WI38 (cell line): Measurements from ENCODE around the gene C13orf46.

Source experiments
- H3K4me3 ChIP-seq: 2 replicates; pipeline ENCODE4 v1.5.1; 2011; ENCODE audit warnings: low read depth, mild to moderate bottlenecking, control low read depth, low read length
- TF ChIP-seq, protein P1 (sequence below): IDR thresholded peaks from 2 replicates; pipeline ENCODE4 v1.5.1; 2012; ENCODE audit warnings: low read depth, mild to moderate bottlenecking, control low read depth, low read length

The C13orf46 gene

DNA sequence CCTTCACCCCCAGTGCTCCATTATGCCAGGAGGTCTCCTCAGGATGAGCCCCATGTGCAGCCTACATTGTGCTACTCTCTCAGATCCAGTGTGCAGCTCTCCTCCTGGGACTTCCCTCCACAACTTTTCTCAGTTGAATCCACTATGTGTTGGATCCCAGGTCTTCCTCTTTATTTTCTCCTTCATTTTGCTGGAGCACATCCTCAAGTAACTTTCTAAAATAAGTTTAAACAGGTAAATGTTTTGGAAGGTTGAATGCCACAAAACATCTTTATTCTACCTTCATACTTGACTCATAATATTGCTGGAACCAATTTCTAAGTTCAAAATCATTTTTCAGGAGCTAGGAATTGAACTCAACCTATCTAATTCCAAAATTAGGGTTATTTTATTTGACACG is 52.1 kb downstream of the C13orf46 start:
- TF ChIP-seq, protein P1, sequence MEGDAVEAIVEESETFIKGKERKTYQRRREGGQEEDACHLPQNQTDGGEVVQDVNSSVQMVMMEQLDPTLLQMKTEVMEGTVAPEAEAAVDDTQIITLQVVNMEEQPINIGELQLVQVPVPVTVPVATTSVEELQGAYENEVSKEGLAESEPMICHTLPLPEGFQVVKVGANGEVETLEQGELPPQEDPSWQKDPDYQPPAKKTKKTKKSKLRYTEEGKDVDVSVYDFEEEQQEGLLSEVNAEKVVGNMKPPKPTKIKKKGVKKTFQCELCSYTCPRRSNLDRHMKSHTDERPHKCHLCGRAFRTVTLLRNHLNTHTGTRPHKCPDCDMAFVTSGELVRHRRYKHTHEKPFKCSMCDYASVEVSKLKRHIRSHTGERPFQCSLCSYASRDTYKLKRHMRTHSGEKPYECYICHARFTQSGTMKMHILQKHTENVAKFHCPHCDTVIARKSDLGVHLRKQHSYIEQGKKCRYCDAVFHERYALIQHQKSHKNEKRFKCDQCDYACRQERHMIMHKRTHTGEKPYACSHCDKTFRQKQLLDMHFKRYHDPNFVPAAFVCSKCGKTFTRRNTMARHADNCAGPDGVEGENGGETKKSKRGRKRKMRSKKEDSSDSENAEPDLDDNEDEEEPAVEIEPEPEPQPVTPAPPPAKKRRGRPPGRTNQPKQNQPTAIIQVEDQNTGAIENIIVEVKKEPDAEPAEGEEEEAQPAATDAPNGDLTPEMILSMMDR: no peak
- H3K4me3 ChIP-seq: no peak overlapping the region

DNA sequence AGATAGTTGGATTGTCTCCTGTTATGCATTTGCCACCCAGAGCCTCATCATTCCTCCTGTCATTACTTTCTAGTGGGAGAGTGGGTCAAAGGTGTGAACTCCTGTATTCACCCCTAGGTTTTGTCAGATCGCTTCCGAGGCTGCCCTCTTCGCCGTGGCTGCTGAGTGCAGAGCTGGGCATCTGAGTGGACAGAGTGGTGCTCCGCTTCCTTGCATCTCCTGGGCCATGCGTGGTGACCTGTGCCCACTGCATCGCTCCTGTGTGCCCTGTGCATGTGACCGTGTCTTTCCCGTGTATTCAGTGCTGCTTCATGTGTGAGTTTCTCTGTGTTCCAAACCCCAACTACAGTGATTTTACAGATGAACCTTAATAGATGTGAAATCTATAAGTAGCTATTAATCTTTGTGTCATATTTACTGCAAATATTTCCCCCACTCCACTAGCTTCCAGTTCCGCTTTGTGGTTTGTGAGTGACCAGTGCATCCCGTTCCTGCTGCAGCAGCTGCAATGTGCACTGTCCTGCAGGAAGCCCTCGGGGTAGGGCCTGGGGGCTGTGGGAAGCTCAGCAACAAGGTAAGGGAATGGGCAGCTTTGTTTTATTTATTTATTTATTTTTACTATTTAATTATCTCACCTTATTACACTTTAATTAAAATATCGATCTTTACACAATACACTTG is 53.1 kb downstream of the C13orf46 start:
- no peak overlapping the region for H3K4me3 ChIP-seq
- TF ChIP-seq, protein P1: no peak

DNA sequence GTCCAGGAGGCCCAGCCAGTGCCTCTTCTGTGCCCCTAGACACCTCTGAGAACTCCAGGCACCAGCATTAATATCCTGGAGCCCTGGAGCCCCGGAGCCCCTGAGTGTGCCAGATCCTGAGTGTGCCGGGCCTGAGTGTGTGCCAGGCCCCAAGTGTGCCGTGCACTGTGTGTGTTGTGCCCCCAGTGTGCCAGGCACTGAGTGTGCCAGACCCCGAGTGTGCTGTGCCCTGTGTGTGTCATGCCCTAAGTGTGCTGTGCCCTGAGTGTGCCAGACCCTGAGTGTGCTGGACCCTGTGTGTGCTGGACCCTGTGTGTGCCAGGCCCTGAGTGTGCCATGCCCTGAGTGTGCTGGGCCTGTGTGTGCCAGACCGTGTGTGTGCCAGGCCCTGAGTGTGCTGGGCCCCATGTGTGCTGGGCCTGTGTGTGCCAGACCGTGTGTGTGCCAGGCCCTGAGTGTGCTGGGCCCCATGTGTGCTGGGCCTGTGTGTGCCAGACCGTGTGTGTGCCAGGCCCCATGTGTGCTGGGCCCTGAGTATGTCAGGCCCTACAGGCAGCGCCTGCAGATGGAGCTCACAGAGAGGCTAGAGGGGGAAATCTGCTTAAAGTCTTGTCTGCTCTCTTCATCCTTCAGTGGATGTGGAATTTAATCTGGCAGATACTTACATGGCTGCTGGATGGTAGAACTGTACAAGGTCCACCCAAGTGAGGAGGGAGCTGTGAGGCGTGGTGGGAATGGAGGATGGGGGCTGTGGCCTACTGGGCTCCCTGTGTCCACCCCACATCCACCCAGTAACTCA is 53.9 kb downstream of the C13orf46 start:
- H3K4me3 ChIP-seq: no peak overlapping the region
- TF ChIP-seq, protein P1: no peak

DNA sequence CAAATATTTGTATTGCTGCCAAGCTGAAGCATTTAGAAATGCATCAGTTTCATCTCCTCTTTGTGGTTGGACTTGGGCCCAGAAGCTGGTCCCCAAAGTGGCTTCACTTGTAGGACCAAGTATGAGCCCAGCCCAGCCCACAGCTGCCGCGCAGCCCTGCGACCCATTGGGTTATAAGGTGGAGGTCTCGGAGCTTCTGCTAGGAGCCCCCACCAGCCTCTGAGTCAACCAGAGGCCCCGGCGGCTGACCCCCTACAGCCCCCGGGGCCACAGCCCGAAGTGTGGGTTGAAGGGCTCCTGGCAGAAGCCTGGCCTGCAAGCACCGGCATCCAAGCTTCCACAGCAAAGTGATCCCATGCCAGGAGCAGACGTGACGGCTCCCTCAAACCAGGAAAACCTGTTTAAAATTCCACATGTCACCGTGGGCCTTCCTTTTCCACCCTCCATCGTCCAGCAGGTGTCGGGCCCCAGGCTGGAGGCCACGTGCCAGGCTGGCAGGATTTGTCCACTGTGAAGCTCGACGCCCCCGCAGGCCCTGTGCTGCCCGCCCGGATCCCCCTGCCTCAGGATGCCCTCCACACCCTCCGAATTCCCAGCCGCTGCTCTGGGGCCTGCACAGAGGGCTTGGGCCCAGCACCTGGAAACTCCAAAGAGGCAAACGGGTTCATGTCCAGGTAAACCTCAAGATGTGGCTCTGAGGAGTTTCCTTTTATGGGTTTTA is 54.7 kb downstream of the C13orf46 start:
- H3K4me3 ChIP-seq: no peak overlapping the region
- TF ChIP-seq, protein P1: no peak

DNA sequence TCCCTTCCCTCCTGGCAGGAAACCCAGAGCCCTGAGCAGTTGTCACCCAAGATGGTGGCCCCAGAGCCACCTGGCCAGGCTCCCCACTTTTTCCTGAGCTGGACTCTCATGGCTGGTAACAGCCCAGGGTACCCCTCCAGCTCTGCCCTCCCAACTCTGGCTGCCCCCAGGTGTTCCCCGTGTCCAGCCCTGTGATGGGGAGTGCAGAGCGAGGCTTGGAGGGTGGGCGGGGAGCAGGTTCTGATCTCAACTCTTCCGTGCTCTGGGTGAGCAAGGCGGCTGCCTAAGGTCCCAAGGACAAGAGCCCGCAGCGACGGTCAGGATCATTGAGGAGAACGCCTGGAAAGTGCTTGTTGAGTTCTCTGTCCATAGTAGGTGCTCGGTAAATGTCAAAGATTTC is 55.3 kb downstream of the C13orf46 start:
- no peak overlapping the region for H3K4me3 ChIP-seq

DNA sequence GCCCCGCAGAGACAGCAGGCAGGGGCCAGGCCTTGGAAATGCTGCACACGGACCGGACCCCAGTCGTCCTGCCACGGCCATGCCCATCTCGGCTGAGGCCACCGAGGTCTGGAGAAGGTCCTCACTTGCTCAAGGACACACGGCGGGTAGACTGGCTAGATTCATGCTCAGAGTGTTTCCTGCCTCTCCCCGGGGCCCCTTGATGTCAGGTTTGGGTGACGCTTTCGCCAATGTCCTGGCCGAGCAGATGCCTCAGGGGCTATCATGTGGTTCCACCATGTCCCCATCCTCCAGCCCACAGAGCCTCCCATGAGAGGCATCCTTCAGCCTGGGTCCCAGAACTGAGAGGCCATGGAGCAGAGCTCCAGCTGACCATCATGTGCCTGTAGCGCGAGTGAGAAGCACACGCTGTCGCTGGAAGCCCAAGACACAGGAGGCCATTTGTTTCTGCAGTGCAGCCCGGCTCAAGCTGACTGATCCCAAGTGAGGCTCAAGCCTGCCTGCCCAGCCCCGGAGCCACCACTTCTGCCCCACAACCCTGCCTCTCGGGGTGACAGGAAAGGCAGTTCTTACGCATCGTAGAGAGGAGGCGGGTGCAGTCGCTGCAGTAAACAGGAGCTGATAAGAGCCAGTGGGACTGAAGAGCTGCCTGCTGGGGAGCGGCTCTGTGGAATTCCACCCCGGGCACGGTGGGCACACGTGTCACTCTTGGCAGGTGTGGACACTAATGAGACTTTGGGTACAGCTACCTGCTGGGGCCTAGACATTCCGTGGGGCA is 56.1 kb downstream of the C13orf46 start:
- no peak overlapping the region for H3K4me3 ChIP-seq
- TF ChIP-seq, protein P1: no peak

More for the DNA sequence above, 55.3 kb downstream of the C13orf46 start:
- TF ChIP-seq, protein P1: no peak
